Uterus (tissue), 2 donors: ENCODE measurements around the gene PBX1.

Experiments used
- CTCF ChIP-seq, 4 experiments: fragments of 200-600 bp in 2 of 4; fragments of 450-650 bp in 2 of 4; sonication (generic) in 2 of 4; IDR thresholded peaks; one replicate each; pipeline ENCODE4 v1.5.1; 2016 to 2019; ENCODE audit warnings: antibody characterized with exemption in 4 of 4, mild to moderate bottlenecking in 2 of 4, moderate library complexity in 1 of 4
- POLR2A ChIP-seq, 2 donors: fragments of 450-650 bp; IDR thresholded peaks; one replicate each; pipeline ENCODE4 v1.6.1; 2016; ENCODE audit warnings: antibody characterized with exemption in 2 of 2, mild to moderate bottlenecking in 1 of 2, moderate library complexity in 1 of 2

GRCh38 chr1:164823486-164824279 lies 264.7 kb downstream of the PBX1 start:
- TF ChIP-seq POLR2A (IDR thresholded peaks at IDR 0.05) (no peak), CTCF (IDR thresholded peaks at IDR 0.05) (no peak)
